ENCODE measurements around the gene EHD1.
A peak's percentile ranks its signal among the peaks of the same experiment; 100 is the strongest.
"Not testable (repeated sequence)": the region's sequence is repeated elsewhere in the genome, so short reads cannot be mapped to it uniquely, and the experiment has no call there.

EHD1 gene

DNA sequence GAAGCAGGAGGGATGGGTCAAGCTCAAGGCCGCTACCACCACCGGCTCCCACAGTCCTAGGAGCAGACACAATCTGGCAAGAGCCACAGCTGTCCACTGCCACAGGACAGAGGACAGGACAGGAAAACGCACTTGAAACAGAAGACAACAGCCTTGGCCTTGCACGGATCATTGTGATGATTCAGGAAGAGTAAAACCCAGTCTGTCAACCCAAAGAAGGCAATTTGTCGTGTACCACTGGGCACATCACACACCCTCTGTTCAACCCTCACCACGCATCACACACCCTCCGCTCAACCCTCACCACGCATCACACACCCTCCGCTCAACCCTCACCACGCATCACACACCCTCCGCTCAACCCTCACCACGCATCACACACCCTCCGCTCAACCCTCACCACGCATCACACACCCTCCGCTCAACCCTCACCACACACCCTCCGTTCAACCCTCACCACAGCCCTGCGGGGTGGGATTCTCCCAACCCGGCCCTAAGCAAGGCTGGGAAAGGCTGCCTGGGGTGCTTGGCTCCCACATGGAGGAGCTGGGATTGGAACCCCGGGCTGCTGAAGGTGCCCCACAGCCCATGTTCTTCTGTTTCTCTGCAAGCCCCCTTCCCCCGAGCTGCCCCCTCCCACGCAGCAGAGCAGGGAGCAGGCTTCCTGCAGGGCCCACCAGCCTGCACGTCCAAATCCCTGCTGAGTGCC is 22.7 kb downstream of the EHD1 start:
- DNase-seq = no peak

DNA sequence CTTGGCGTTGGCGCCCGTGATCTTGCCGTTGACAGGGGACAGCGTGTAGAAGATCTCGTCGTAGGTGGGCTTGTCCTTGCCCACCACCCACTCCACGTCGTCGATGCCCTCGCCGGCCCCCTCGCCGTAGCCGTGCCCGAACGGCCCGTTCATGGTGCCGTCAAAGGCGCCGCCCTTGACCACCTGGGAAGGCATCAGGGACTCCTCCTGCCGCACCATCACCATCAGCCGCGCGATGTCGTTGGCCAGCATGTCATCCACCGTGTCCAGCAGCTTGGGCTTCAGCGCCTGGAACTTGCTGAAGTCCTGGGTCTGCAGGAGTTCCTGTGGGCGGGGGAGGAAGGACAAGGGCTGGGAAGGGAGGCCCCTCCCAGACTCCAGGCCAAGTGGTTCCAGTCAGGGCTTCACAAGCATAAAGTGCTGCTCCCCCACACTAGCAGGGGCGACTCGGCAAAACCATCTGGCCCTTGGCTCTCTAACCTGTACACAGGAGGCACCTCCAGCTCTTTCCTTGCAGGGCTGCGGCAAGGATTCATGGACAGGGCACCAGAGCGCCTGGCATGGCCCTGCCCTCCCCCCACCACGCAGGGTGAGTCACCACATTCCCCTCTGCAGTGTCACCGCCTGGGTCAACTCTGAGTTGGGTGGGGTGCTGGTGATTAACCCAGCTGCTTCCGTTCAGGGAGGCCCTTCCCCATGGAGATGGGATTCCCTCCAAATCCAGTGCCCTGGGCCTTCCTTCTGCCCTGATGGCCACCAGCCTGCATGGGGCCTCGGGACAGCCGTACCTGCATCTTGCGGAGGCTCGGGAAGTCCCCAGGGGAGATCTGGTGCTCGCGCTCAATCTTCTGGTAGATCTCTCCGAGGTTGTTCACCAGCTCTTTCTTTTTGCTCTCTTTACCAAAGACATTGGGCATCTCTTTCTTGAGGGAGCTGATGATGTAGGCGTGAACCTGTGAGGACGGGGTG is 23.6 kb downstream of the EHD1 start:
- DNase-seq = no peak

DNA sequence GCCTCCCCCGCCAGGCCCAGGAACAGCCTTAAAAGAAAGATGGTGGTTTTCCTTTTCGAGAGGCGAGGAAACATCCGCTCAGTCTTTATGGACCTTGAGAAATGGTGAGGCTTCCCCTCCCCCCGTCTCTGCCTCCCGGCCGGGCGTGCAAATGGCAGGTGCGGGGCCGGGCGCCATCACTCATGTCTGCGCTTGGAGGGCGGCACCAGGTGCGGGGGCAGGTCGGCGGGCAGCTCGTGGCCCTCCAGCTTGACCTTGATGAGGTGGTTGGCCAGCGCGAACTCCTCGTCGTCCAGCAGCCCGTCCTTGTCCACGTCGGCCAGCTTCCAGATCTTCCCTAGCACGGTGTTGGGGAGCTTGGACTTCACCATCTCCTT is 24.3 kb downstream of the EHD1 start:
- no peak for DNase-seq

DNA sequence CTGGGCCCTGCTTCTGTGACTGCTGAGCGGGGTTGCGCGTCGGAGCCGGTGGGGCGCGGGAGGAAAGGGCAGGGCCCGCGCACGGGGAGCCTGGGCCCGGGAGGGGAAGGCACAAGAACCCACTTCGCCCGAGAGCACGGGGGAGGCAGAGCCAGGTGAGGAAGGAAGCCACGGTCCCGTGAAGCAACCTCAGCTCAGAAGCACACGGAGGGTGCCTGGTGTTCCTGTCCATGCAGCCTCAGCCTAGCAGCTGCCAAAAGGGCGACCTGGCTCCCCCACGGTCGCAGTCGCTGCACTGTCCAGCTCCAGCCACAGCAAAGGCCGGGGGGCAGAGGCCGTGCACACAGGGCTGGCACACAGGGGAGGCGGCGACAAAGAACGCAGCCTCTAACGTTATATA is 24.7 kb downstream of the EHD1 start:
- no peak for DNase-seq

DNA sequence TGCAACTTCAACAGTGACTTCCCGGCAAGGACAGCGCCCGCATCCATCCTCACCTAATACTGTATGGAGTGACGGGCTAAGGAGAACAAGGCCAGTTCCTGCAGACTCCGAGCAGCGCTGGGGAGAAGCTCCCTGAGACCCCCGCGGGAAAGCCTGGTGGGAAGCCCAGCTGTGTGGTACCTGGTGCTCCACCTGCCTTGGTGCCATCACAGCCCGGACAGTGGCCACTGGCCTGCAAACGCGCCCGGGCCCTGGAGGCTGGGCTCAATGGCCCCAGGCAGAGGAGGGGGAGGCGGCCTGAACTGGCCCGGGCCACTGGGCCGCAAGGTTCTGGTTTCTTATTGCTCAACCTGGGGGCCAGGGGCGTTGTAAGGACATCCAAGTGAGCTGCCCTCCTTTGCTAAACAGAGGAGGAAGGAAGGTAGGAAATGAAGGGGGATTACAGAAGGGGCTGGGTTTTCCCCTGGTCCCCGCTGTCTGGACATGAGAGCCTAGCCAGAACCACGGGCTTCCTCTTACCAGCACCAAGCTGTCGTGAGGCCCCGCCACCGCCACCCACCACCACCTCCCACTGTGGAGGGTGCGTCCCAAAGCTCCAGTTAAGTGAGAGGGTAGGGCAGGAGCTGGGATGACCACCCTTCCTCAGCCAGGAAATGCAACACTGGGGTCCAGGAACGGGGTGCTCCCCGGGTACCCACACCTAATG is 25.5 kb downstream of the EHD1 start:
- DNase-seq = no peak

DNA sequence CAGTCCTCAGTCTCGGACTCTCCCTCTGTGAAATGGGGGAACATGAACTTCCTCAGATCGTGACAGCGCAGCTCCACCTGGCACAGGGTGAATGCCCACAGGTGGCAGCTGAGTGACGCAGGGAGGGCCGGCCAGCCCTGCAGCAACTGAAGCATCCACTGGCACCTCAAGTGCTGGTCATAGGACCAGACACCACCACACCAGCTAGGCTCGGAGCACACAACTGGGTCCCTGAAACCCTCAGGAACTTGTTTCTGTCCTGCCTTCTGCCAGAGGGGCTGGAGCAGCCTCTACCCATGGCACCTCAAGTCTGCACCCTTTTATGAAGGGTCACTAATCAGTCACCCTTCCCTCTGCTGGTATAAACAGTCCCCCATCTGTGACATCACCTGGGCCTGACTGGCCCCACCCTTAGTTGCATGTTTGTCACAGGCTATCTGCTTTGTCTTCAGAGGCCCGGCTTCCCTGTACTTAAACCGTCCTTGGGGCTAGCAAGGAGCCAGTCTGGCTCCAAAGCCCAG is 26.5 kb downstream of the EHD1 start:
- no peak for DNase-seq

DNA sequence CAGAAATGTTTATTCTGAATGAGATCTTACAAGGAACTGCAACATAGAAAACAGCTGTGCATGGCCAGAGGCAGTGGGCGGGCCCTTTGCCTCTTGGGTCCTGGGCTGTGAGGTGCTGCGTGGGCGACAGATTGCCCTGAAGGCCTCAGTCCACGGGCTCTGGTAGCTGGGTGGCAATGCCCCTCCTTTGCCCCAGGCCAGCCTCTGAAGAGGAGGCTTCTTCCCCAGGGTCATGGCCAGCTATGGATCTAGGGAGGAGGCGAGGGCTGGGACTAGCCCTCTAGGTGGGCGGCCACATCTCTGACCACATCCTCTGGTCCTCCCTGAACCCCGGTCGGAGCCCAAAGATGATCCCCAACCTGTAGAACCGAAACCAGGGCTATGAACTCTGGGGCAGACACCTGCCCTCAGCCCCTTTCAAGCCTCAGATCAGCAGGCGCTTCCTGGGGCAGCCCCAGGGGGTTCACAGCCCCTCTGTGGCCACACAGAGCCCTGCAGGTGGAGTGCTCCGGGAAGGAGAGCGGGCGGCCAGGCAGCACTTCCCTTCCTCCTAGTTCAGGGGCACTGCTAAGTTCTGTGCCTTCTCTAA is 27.3 kb downstream of the EHD1 start:
- peak; percentile 66 for DNase-seq

DNA sequence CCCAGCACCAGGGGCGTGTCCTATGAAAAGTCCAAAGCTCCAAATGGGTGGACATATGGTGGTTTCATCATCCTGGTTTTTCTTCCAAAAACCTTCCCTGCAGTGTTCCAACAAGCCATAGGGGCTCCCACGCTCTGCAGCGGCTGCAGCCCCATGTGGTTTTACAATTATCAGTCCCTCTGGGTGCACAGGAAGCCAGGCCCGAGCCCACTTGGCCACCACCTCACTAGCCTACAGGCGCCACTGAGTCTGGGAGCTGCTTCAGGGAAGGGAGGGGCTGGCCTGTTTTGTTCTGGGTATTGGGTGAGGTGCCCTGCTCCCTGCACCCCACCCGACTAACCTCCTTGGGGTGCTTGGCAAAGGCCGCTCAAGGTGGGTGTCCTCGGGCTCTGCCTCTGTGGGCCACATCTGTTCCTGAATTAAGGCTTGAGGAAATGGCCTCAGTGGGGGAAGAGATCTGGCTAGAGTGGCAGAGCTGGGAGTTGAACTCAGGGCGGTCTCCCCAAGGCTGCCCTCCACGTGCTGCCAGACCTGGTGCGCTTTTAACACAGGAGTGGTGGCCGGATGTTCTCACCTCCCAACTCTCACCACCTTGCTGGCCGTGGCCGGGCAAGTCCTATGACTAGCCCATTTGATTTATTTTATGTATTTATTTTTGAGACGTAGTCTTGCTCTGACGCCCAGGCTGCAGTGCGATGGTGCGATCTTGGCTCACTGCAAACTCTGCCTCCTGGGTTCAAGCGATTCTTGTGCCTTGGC is 28.6 kb downstream of the EHD1 start:
- DNase-seq = no peak

DNA sequence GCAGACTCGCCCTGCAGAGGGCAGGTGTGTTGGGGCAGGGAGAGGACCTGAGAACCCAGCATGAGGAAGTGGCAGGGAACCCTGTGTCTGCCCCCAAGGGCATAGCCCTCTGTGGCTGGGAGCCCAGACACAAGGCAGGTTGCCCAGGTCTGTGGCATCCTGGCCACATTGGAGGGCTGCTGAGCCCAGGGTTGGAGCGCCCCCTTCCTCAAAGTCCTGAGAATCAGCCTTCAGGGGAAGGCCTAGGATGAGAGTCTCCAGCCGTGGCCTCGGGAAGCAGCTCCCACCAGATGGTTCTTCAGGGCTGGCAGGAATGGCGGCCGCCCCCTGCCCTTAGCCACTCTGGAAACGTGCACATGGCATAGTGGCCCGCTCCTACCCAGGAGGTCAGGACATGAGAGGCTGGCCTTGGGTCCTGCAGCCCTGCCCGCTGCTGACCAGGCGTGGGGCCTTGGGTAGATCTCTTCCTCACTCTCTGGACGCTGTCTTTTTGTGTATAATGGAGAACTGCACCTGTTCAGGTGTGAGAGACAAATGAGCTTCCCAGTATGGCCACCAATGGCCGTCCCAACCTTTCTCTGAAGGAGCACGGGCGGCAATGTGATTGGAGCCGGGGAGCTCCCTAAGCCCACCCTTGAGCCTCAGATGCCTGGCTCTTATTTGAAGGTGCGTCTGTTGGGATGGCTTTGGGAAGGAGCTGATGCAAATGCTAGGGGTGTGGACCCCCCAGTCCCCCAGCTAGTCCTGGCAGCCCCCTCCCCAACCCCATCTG is 29.4 kb downstream of the EHD1 start:
- no peak for DNase-seq

DNA sequence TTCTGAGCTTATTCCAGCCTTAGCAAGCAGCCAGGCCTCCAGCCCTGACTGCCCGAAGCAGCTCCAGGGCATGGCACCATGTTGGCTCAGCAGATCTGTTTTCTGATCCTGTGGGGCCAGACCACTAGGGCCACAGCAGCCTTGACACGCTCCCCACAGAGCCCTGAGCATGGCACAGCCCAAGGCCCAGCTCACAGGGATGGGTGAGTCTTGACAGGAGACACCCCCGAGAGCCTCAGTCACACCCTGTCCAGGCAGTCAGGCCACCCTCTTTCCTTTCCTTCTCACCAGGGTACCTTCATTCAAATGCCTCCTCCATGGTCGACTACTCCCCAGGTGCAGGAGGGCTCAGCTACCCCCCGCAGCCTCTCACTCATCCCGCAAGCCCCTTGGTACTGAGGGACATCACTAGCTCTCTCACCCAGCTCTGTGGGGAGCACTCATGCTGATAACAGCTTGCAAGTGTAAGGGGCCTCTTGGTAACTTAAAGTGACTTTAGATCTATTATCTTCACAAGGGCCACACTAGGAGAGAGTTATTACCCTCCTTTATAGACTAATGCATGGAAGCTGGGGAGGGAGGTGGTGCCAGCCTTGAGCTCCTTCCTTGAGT is 30.1 kb downstream of the EHD1 start:
- no peak for DNase-seq

DNA sequence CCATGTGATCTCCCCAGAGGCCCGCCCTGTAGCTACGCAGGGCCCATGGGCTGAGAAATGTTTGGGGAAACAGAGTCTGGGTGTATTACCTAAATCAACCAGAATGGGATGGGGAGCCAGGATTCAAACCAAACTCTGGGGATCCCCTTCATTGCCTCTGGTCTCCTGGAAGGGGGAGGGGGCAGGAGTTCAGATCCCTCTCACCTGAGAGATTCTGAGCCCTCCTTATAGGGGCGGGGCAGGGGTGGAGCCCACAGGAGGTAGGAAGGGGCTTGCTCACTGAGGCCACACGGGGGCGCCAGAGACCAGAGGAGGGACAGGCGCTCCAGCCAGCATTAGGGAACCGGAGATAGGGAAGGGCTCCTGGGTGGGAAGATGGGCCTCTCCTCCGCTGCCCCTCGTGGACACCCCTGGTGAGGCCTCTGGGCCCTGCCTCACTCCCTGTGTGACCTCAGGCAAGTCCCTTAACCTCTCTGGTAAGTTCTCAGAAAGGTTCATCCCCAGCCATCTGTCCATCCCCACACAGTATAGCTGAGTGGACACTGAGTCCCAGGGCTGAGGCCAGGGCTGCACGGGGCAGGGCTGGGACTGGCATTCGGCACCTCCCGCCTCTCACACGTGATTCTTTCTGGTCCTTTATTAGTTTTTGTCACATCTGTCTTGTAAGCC is 31.3 kb downstream of the EHD1 start:
- DNase-seq = peak; percentile 97

DNA sequence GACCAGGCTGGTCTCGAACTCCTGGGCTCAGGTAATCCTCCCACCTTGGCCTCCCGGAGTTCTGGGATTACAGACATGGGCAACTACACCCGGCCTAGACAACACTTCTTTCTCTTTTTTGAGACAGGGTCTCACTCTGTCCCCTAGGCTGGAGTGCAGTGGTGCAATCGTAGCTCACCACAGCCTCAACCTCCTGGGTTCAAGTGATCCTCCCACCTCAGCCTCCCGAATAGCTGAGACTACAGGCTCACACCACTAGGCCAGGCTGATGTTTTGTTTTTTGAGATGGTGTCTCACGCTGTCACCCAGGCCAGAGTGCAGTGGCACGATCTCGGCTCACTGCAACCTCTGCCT is 32.7 kb downstream of the EHD1 start:
- not testable (repeated sequence) for DNase-seq

DNA sequence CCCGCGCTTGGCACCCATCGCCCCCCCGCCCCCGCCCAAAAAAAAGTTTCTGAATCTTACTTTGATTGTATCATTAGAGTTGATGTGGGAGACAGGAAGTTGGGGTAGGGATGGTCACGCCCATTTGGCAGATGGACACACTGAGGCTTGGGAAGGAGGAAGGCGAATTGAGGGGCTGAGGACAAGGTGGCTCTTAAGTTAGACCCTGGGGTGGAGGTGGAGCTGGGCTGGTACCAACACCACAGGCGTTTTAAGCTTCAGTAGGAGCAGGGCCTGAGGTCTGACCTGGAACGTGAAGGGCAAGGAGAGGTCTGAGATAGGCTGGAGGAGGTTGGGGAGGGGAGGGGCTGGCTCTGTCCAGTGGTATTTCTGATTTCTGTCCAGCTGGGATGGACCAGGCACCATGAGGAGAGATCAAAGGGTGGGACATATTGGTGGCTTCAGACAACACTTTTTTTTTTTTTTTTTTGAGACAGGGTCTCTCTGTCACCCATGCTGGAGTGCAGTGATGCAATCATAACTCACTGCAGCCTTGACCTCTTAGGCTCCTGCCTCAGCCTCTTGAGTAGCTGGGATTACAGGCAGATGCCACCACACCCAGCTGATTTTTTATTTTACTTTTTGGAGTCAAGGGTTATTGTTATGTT is 33.2 kb downstream of the EHD1 start:
- no peak for DNase-seq

DNA sequence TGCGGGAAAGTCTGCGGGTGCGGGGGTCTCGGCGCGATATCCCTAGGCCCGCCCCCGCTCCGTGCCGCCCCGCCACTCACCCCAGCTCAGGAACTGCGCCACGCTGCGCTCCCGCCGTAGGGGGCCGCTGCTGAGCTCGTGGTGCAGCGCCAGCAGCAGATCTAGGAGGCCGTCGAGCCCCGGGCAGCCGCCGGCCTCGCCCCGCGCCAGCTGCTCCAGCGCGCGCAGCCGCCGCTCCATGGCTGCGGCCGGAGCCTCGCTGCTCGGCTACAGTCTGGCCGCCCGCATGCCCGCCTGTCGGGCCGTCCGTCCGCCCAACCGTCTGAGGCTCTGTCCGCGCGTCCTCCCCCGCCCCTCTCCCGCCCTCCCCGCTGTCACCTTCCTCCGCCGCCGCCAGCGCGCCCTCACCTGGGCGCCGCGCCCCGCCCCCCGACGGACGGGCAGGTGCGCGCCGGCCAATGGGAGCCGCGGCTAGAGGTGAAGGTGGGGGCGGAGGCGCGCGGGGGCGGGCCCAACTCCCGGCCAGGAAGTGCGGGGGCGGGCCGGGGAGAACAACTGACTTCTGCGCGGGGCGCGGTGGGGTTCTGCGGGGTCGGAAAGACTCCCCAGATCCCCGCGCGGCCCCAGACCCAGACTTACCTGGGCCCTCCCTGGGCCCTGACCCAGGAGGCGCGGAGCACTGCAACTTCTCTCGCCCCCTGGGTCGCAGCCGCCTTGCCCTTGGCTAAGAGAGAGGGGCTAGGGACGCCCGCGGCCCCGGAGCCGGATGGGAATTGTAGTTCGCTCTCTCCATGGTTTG is 33.9 kb downstream of the EHD1 start, which contains the start of gene CDC42BPG:
Gene CDC42BPG (minus strand): TSS at position 324 of the 799 bp plus-strand sequence. CDS start 84 bp downstream, at position 240.
- peak; percentile 62 for DNase-seq

DNA sequence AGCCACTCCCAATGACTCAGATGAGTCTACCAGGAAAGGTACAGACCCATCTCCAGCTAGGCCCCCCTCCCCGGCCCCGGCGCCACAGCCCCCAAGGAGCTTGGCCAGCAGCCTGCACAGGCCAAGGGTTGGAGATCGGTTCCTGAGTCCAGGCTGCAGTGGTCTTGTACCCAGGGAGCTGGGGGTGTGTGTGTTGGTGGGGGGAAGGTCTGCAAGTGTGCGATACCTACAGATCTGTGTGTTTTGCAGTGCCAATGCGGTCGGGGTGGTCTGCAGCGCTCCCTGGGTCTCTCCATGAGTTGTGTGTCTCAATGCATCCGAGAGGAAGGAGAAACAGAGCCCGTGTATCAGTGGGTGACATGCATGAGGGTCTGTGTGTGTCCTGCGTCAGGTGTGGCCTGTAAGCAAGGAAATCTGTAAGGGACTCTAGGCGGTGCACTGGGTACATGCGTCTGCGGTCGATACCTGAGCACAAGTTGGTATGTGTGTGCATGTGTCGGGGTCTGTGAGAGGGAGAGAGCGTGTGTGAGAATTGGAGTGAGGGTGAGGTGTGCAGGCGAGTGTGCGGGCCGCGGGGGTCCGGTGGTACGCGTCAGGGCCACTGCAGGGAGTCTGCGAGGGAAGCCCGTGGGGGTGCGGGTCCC is 34.6 kb downstream of the EHD1 start:
- no peak for DNase-seq

DNA sequence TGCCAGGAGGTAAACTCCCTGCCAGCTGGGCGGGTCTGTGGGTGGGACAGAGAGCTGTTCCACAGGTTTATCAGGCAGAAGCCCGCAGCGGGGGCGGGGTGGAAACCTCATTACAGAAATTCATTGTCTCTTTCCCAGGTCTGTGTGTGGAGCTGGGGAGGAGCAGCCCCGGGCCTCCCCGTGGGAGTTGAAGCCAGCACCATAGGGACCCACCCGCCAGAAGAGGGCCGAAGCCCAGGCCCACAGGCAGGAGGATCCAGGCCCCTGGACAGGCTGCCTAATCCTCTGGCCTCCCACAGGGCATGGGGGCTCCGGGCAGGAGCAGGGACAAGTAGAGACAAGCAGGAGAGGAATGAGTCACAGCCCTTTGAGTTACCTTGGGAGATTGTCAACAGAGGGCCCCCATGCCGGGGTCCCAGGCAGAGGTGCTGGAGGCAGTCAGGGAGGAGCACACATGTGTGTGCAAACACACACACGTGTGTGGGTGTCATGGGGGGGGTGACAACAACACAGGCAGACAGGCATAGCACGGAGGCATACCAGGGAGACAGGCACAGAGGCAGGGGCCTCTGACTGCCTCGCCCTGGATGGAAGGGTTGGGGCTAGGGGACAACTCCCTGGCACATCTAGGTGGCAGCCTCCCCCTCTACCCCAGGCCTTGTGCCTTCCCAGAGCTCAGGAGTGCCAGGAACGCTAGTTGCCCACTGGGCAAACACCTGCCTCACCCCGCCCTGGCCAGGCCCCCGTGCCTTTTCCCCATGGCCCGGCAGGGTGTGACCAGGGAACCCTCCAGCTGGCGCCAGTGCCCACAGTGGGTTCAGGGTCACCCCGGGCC is 35.4 kb downstream of the EHD1 start:
- no peak for DNase-seq

DNA sequence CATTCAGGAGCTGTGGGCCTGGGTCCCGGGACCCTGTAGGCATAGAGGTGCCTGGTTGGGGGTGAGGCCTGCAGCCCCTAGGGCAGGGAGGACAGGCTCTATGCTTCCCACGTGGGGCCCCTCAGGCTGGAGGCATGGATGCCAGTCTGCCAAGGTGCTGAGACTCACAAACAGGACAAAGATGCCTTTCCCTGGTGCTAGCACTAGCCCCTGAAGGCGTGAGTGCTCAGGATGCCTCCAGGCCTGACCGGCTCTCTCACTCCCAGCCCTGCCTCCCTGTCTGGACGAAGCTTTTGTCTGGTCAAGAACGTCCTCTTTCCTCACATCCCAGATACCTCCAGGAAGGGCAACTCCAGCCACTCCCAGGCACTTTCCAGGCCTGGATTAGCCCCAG is 36.1 kb downstream of the EHD1 start:
- DNase-seq = no peak

Data from activated CD4-positive, CD25-positive, alpha-beta regulatory T cell treated with anti-CD3 and anti-CD28 coated beads, Interleukin-2, amount 50 U/mL, for 72 hours (primary cell).